Liver (tissue), 9 donors: ENCODE data around the gene BEAN1. TPM values are rescaled to one million over a fixed set of nuclear protein-coding genes. Genes with fewer than 3 reads are reported as not detected.

Experiments used
- DNase-seq: peaks from one replicate; pipeline ENCODE4 v3.0.0-alpha.2; 2017; ENCODE audit warnings: low spot score
- H3K27ac ChIP-seq, 2 donors: one replicate each; pipeline ENCODE4 v1.7.0; 2013; ENCODE audit warnings: inconsistent platforms in 2 of 2, low read length in 2 of 2, control low read depth in 1 of 2, low read depth in 1 of 2, mild to moderate bottlenecking in 1 of 2
- H3K27me3 ChIP-seq, 4 donors: one replicate each; pipeline versions ENCODE4 v1.6.1 to v1.7.0; 2013; ENCODE audit warnings: low read length in 3 of 4, inconsistent platforms in 1 of 4, mild to moderate bottlenecking in 1 of 4, moderate library complexity in 1 of 4; ENCODE audit not compliant: control insufficient read depth in 4 of 4, insufficient read depth in 4 of 4
- H3K36me3 ChIP-seq, 4 donors: one replicate each; pipeline versions ENCODE4 v1.6.1 to v1.7.0; 2013; ENCODE audit warnings: low read length in 3 of 4, mild to moderate bottlenecking in 3 of 4, low read depth in 1 of 4, moderate library complexity in 1 of 4; ENCODE audit not compliant: control insufficient read depth in 4 of 4, insufficient read depth in 3 of 4
- H3K4me1 ChIP-seq, 4 donors: one replicate each; pipeline versions ENCODE4 v1.6.1 to v1.7.0; 2013; ENCODE audit warnings: low read length in 3 of 4, mild to moderate bottlenecking in 3 of 4, moderate library complexity in 1 of 4; ENCODE audit not compliant: control insufficient read depth in 4 of 4, insufficient read depth in 4 of 4
- H3K4me3 ChIP-seq, 3 donors: one replicate each; pipeline versions ENCODE4 v1.6.1 to v1.7.0; 2013; ENCODE audit warnings: low read length in 3 of 3, control low read depth in 1 of 3, low read depth in 1 of 3, mild to moderate bottlenecking in 1 of 3
- H3K9ac ChIP-seq, 2 donors: one replicate each; pipeline ENCODE4 v1.7.0; 2013; ENCODE audit warnings: low read length in 2 of 2, mild to moderate bottlenecking in 2 of 2, moderate library complexity in 2 of 2, control low read depth in 1 of 2, low read depth in 1 of 2
- H3K9me3 ChIP-seq, 4 donors: one replicate each; pipeline versions ENCODE4 v1.6.1 to v1.7.0; 2013; ENCODE audit warnings: low read length in 3 of 4; ENCODE audit not compliant: control insufficient read depth in 4 of 4
- ATF3 ChIP-seq: IDR thresholded peaks from 2 replicates; pipeline ENCODE4 v1.6.1; 2016; ENCODE audit warnings: antibody characterized with exemption
- CTCF ChIP-seq: fragments of 150-350 bp; IDR thresholded peaks from 2 replicates; pipeline ENCODE4 v1.5.1; 2017; ENCODE audit warnings: improper control_type of control experiment, low read depth, low read length; ENCODE audit not compliant: missing input control
- EGR1 ChIP-seq, 2 donors: IDR thresholded peaks; 2 replicates each; pipeline ENCODE4 v1.6.1; 2016 to 2018; ENCODE audit warnings: antibody characterized with exemption in 2 of 2, low read depth in 2 of 2
- FOXA1 ChIP-seq: IDR thresholded peaks from 2 replicates; pipeline ENCODE4 v1.6.1; 2016; ENCODE audit warnings: antibody characterized with exemption
- FOXA2 ChIP-seq: IDR thresholded peaks from 2 replicates; pipeline ENCODE4 v1.6.1; 2016; ENCODE audit warnings: antibody characterized with exemption
- GABPA ChIP-seq, 2 donors: IDR thresholded peaks in 1 of 2; conservative IDR thresholded peaks in 1 of 2; 2 replicates each; pipeline ENCODE4 v1.6.1; 2016; ENCODE audit warnings: antibody characterized with exemption in 2 of 2, mild to moderate bottlenecking in 1 of 2, moderate library complexity in 1 of 2
- HNF4A ChIP-seq, 2 donors: conservative IDR thresholded peaks; 2 replicates each; pipeline ENCODE4 v1.6.1; 2016; ENCODE audit warnings: antibody characterized with exemption in 2 of 2, mild to moderate bottlenecking in 2 of 2
- HNF4G ChIP-seq: IDR thresholded peaks from 2 replicates; pipeline ENCODE4 v1.6.1; 2016; ENCODE audit warnings: antibody characterized with exemption
- JUND ChIP-seq, 2 donors: IDR thresholded peaks; 2 replicates each; pipeline ENCODE4 v1.6.1; 2016; ENCODE audit warnings: antibody characterized with exemption in 2 of 2
- MAX ChIP-seq: IDR thresholded peaks from 2 replicates; pipeline ENCODE4 v1.6.1; 2016; ENCODE audit warnings: antibody characterized with exemption
- NR2F2 ChIP-seq: IDR thresholded peaks from 2 replicates; pipeline ENCODE4 v1.6.1; 2016; ENCODE audit warnings: antibody characterized with exemption
- RAD21 ChIP-seq, 2 donors: IDR thresholded peaks; 2 replicates each; pipeline ENCODE4 v1.6.1; 2016; ENCODE audit warnings: antibody characterized with exemption in 2 of 2, mild to moderate bottlenecking in 2 of 2
- REST ChIP-seq: IDR thresholded peaks from 2 replicates; pipeline ENCODE4 v1.6.1; 2016; ENCODE audit warnings: antibody characterized with exemption, mild to moderate bottlenecking
- RXRA ChIP-seq, 2 donors: IDR thresholded peaks; 2 replicates each; pipeline ENCODE4 v1.6.1; 2017 to 2018; ENCODE audit warnings: antibody characterized with exemption in 2 of 2, mild to moderate bottlenecking in 1 of 2
- SP1 ChIP-seq: IDR thresholded peaks from 2 replicates; pipeline ENCODE4 v1.6.1; 2018; ENCODE audit warnings: antibody characterized with exemption, mild to moderate bottlenecking
- TAF1 ChIP-seq: conservative IDR thresholded peaks from 2 replicates; pipeline ENCODE4 v1.6.1; 2016; ENCODE audit warnings: antibody characterized with exemption, mild to moderate bottlenecking
- YY1 ChIP-seq: IDR thresholded peaks from 2 replicates; pipeline ENCODE4 v1.6.1; 2016; ENCODE audit warnings: antibody characterized with exemption, mild to moderate bottlenecking
- ZBTB33 ChIP-seq: IDR thresholded peaks from 2 replicates; pipeline ENCODE4 v1.6.1; 2016; ENCODE audit warnings: antibody characterized with exemption
- WGBS: extraction: QIAGEN DNeasy Blood & Tissue Kit; methylation state at CpG from one replicate; pipeline ENCODE4 v1.1.7; 2013; 5-methylcytosine and 5-hydroxymethylcytosine counted together
- polyA plus RNA-seq, 2 donors: library from polyadenylated mRNA; stranded (reverse) in 1 of 2; unstranded in 1 of 2; fragments of 200-250 nt in 1 of 2; fragments of >200 nt in 1 of 2; fragmentation: Nextera tagmentation in 1 of 2; extraction: Ambion mirVana in 1 of 2; gene quantifications; one replicate each; pipeline versions ENCODE4 v1.2.1 to v1.2.3, GENCODE V29; 2013 to 2015
- total RNA-seq, 2 donors: library from RNA; depleted of rRNA; stranded (reverse); fragments of >200 nt; gene quantifications; one replicate each; pipeline ENCODE4 v1.2.3, GENCODE V29; 2014
- donor health status: healthy.
- donor health status: healthy.
- donor health status: healthy.
- donor health status: healthy.
- donor health status: healthy.

Gene BEAN1
- total and polyA plus RNA-seq, 4 donors: 0.22 to 0.99 (median 0.25) TPM; not detected in 1

GRCh38 chr16:66503030-66503429, 75.9 kb downstream of the BEAN1 start:
- Histone ChIP-seq H3K27me3 (no peaks in the 10 kb centered on the region), H3K4me3 (no peak overlapping the region), H3K9ac (no peak overlapping the region), H3K4me1 (peaks cover 3 to 19% (median 12%) of the 10 kb centered on the region in 4 donors), H3K36me3 (no peaks in the 10 kb centered on the region), H3K9me3 (no peaks in the 10 kb centered on the region), H3K27ac (peak overlapping the region; percentile 50 to 91)
- no peak for DNase-seq
- TF ChIP-seq RAD21 (IDR thresholded peaks at IDR 0.05) (no peak), YY1 (peak; percentile 68)
- 47% methylated on average over 2 of the region's 2 CpGs for WGBS

- no peak overlapping the region for H3K4me3 ChIP-seq
These were observed 76.5 kb downstream of the BEAN1 start for GRCh38 chr16:66503612-66504011.

More at GRCh38 chr16:66503612-66504011, 76.5 kb downstream of the BEAN1 start:
- no peak overlapping the region for H3K9ac ChIP-seq
- no peaks in the 10 kb centered on the region for H3K36me3 ChIP-seq
- DNase-seq: no peak
- TF ChIP-seq EGR1 (IDR thresholded peaks at IDR 0.05; ENCODE audit: low read depth in 2 of 2) (no peak), TAF1 (no peak), FOXA1 (no peak), YY1 (no peak), NR2F2 (no peak), ATF3 (no peak), GABPA (IDR thresholded peaks at IDR 0.05 in 1 of 2, conservative IDR thresholded peaks at IDR 0.05 in 1 of 2) (no peak), REST (no peak), CTCF (no peak), FOXA2 (no peak), HNF4G (no peak), JUND (IDR thresholded peaks at IDR 0.05) (peak in 1 of 2 donors; percentile 44), SP1 (no peak), MAX (no peak), RXRA (IDR thresholded peaks at IDR 0.05) (peak; percentile 26 to 56), RAD21 (IDR thresholded peaks at IDR 0.05) (peak in 1 of 2 donors; percentile 5), HNF4A (conservative IDR thresholded peaks at IDR 0.05) (peak; percentile 43 to 63), ZBTB33 (peak; percentile 37)
- H3K4me1 ChIP-seq: peaks cover 6 to 19% (median 14%) of the 10 kb centered on the region in 4 donors
- peak overlapping the region; percentile 50 to 91 for H3K27ac ChIP-seq
- 47% methylated on average over 3 of the region's 3 CpGs for WGBS
- no peaks in the 10 kb centered on the region for H3K27me3 ChIP-seq
- H3K9me3 ChIP-seq: no peaks in the 10 kb centered on the region
